Left colon (tissue), 2 donors: Measurements from ENCODE around the gene RSU1. TPM values are rescaled to one million over a fixed set of nuclear protein-coding genes. Genes with fewer than 3 reads are reported as not detected.

Experiments
- ATAC-seq: fragments of 200-7000 bp; cut with Tn5 transposase; one replicate; pipeline ENCODE4 v1.9.1; 2020; ENCODE audit warnings: mild to moderate bottlenecking, moderate library complexity
- DNase-seq, 2 donors: peaks; one replicate each; pipeline ENCODE4 v3.0.0-alpha.2; 2020
- intact Hi-C, 2 donors: fragments of 100-400 bp; cut with DNase I in 1 of 2; cut with micrococcal nuclease in 1 of 2; formaldehyde crosslinking; loops; one replicate each; pipeline versions ENCODE4 v1.11.2 to v1.14.0; 2022; cut with DNase I, micrococcal nuclease
- total RNA-seq, 2 donors: library from RNA; stranded (reverse); fragmentation: NEBNext Ultra II Directional; extraction: Animal tissue kit (Norgen Biotek cat#: 25700); gene quantifications; one replicate each; pipeline ENCODE4 v1.2.1, GENCODE V29; 2021
- donor health status: DM: no; HTN: no; CAD: no.
- donor health status: DM: yes; HTN: yes; CAD: no.

The RSU1 gene
- total RNA-seq, 2 donors from 2014 or later: 79.7 to 87.5 TPM

- intact Hi-C loops: no loop called here
- DNase-seq (no peak), ATAC-seq (peak; percentile 89)
These were observed 23.2 kb downstream of the RSU1 start for GRCh38 chr10:16794005-16794404.

GRCh38 chr10:16792675-16793074 is 24.5 kb downstream of the RSU1 start:
- intact Hi-C loops: no loop called here
- ATAC-seq (no peak), DNase-seq (no peak)

- ATAC-seq (no peak), DNase-seq (no peak)
- intact Hi-C loops: no loop called here
These were observed 27.5 kb downstream of the RSU1 start for GRCh38 chr10:16789765-16790164.

GRCh38 chr10:16789261-16789660 is 28.0 kb downstream of the RSU1 start:
- DNase-seq (no peak), ATAC-seq (no peak)
- intact Hi-C loops: no loop called here

GRCh38 chr10:16788778-16789177 is 28.4 kb downstream of the RSU1 start:
- intact Hi-C loops: no loop called here
- no peak for ATAC-seq

GRCh38 chr10:16788125-16788524 is 29.1 kb downstream of the RSU1 start:
- no peak for ATAC-seq
- no peak for DNase-seq
- intact Hi-C loops: no loop called here

More at GRCh38 chr10:16788778-16789177, 28.4 kb downstream of the RSU1 start:
- no peak for DNase-seq

GRCh38 chr10:16787361-16787791 is 29.8 kb downstream of the RSU1 start:
- intact Hi-C loops: no loop called here
- ATAC-seq (peak; percentile 44), DNase-seq (no peak)

- intact Hi-C loops: no loop called here
- DNase-seq: no peak
- no peak for ATAC-seq
These were observed 36.8 kb downstream of the RSU1 start for GRCh38 chr10:16780338-16780880.

GRCh38 chr10:16779384-16779915 is 37.8 kb downstream of the RSU1 start:
- DNase-seq (no peak), ATAC-seq (no peak)
- intact Hi-C loops: no loop called here

GRCh38 chr10:16777473-16778370 is 39.5 kb downstream of the RSU1 start:
- peak; percentile 93 for ATAC-seq
- DNase-seq: no peak
- intact Hi-C loops: no loop called here

- intact Hi-C loops: no loop called here
- no peak for DNase-seq
These were observed 40.3 kb downstream of the RSU1 start for GRCh38 chr10:16776896-16777295.

GRCh38 chr10:16773334-16773733 is 43.9 kb downstream of the RSU1 start:
- intact Hi-C loops: no loop called here
- ATAC-seq (no peak), DNase-seq (no peak)

More at GRCh38 chr10:16776896-16777295, 40.3 kb downstream of the RSU1 start:
- ATAC-seq: no peak

- intact Hi-C loops: no loop called here
- ATAC-seq (no peak), DNase-seq (no peak)
These were observed 46.6 kb downstream of the RSU1 start for GRCh38 chr10:16770670-16771069.

- no peak for ATAC-seq
- no peak for DNase-seq
- intact Hi-C loops: no loop called here
These were observed 47.1 kb downstream of the RSU1 start for GRCh38 chr10:16770141-16770540.

- ATAC-seq (no peak), DNase-seq (no peak)
- intact Hi-C loops: no loop called here
These were observed 47.9 kb downstream of the RSU1 start for GRCh38 chr10:16769331-16769730.

- DNase-seq (no peak), ATAC-seq (no peak)
- intact Hi-C loops: no loop called here
These were observed 48.5 kb downstream of the RSU1 start for GRCh38 chr10:16768702-16769101.

- ATAC-seq (no peak), DNase-seq (no peak)
- intact Hi-C loops: no loop called here
These were observed 51.5 kb downstream of the RSU1 start for GRCh38 chr10:16765509-16766375.

- intact Hi-C loops: no loop called here
- no peak for DNase-seq
These were observed 55.9 kb downstream of the RSU1 start for GRCh38 chr10:16761300-16761699.

GRCh38 chr10:16756561-16757221 is 60.5 kb downstream of the RSU1 start:
- intact Hi-C loops: no loop called here
- ATAC-seq (peak; percentile 47), DNase-seq (no peak)

More at GRCh38 chr10:16761300-16761699, 55.9 kb downstream of the RSU1 start:
- ATAC-seq: no peak
